Stomach (tissue), 4 donors: ENCODE measurements around the gene DYRK1A.

ENCODE experiments used
- CTCF ChIP-seq, 7 experiments: fragments of 450-650 bp in 4 of 7; fragments of 200-600 bp in 3 of 7; sonication (generic) in 3 of 7; IDR thresholded peaks; one replicate each; pipeline ENCODE4 v1.5.1; 2016 to 2019; ENCODE audit warnings: antibody characterized with exemption in 7 of 7, control low read depth in 2 of 7, mild to moderate bottlenecking in 1 of 7
- POLR2A ChIP-seq, 4 donors: fragments of 450-650 bp; IDR thresholded peaks; one replicate each; pipeline ENCODE4 v1.6.1; 2016; ENCODE audit warnings: antibody characterized with exemption in 4 of 4, control low read depth in 2 of 4, mild to moderate bottlenecking in 1 of 4, moderate library complexity in 1 of 4

DNA sequence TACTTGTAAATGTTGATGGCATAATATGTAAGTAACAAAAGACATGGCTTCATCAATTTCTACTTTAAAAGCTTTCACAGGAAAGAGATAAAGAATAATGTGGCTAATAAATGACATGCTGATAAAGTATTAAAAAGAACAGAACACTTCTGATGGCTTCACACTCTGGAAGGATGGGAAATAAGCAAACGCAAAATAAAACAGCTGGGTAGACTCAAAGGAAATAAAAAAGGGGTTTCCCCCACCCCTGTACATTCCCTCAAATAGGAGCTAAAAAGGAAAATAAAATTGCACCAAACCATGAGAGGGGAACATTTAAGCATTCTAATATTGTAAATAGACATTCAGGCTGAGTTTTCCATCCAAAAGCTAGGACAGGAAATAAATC is 27.0 kb upstream of the DYRK1A start:
- no peak for TF ChIP-seq CTCF (IDR thresholded peaks at IDR 0.05)
- no peak for TF ChIP-seq POLR2A (IDR thresholded peaks at IDR 0.05)
